AG04450 (cell line): ENCODE measurements around the gene YPEL1. TPM values are rescaled to one million over a fixed set of nuclear protein-coding genes. Genes with fewer than 3 reads are reported as not detected.

Experiments used
- CTCF ChIA-PET: fragments of 300-600, 350-600 bp; formaldehyde crosslinking; extraction: SDS; loops from one replicate; lab custom pipeline; 2022; ENCODE audit warnings: antibody characterized with exemption, inconsistent platforms; lab: Charles Lee
- POLR2A ChIA-PET: fragments of 350-600 bp; formaldehyde crosslinking; extraction: SDS; loops from one replicate; lab custom pipeline; 2021; ENCODE audit warnings: antibody characterized with exemption, inconsistent platforms; lab: Yijun Ruan, JAX
- DNase-seq: peaks from one replicate; pipeline ENCODE4 v3.0.0-alpha.2; 2011; ENCODE audit warnings: low read depth, low spot score
- H3K27ac ChIP-seq: one replicate; pipeline ENCODE4 v1.5.1; 2012; ENCODE audit warnings: low read depth, low read length, control low read depth
- H3K27me3 ChIP-seq: one replicate; pipeline ENCODE4 v1.6.0; 2012; ENCODE audit warnings: low read length; ENCODE audit not compliant: control insufficient read depth, insufficient read depth
- H3K4me3 ChIP-seq: 2 replicates; pipeline ENCODE4 v1.5.1; 2011; ENCODE audit warnings: mild to moderate bottlenecking, low read depth, low read length, control low read depth
- H3K9me3 ChIP-seq: 2 replicates; pipeline ENCODE4 v1.5.1; 2012; ENCODE audit warnings: low read length; ENCODE audit not compliant: control insufficient read depth, insufficient read depth
- polyA plus RNA-seq: library from polyadenylated mRNA; depleted of rRNA; stranded (reverse); fragments of >200 nt; gene quantifications from 2 replicates; pipeline ENCODE4 v1.2.3, GENCODE V29; 2011
- TF ChIP-seq, protein P1 (sequence below): IDR thresholded peaks from 2 replicates; pipeline ENCODE4 v1.5.1; 2011; ENCODE audit warnings: low read depth, low read length, control low read depth, inconsistent platforms

YPEL1 gene
- polyA plus RNA-seq, 1 experiment = 5.5 TPM

DNA sequence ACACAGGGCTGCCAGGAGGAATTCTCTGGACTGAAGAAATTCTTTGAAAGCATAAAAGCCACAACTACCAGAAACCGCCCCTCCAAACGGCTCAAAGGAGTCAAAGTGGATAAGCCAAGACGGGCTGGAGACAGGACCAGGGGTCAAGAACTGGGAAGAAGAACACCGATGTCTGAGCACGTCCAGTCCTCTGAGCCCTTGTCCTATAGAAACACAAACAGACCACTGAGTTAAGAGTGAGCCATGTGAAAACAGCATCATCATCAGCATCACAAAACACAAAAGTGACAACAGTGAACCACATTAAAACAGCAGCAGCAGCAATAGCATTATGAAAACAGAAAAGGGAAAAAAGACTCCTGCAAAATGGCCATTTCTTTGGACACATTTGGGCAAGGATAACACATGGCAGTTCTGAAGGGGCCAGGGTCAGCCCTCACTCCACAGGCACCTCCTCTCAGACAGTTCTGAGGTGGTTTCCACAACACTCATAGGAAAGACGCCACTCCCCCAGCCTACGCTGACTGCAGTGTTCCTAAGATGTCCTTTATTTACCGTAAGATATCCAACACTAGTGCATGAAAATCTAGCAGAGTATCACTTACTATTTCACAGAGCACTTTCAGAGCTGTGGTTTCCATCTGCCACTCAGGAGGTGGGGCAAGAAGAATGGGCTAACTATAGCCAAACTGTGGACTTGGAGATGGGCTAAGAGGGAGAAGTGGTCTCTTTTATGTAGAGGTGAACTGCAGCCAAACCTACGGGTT, 28.6 kb upstream of the YPEL1 start:
- Histone ChIP-seq H3K9me3 (no peaks in the 10 kb centered on the region), H3K27me3 (no peaks in the 10 kb centered on the region), H3K27ac (no peak overlapping the region), H3K4me3 (no peak overlapping the region)
- DNase-seq = no peak
- TF ChIP-seq, protein P1, sequence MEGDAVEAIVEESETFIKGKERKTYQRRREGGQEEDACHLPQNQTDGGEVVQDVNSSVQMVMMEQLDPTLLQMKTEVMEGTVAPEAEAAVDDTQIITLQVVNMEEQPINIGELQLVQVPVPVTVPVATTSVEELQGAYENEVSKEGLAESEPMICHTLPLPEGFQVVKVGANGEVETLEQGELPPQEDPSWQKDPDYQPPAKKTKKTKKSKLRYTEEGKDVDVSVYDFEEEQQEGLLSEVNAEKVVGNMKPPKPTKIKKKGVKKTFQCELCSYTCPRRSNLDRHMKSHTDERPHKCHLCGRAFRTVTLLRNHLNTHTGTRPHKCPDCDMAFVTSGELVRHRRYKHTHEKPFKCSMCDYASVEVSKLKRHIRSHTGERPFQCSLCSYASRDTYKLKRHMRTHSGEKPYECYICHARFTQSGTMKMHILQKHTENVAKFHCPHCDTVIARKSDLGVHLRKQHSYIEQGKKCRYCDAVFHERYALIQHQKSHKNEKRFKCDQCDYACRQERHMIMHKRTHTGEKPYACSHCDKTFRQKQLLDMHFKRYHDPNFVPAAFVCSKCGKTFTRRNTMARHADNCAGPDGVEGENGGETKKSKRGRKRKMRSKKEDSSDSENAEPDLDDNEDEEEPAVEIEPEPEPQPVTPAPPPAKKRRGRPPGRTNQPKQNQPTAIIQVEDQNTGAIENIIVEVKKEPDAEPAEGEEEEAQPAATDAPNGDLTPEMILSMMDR = no peak
- ChIA-PET CTCF (interaction anchor here (0.6 kb wide), 1 partner anchor 10 kb away, joined by 8 read pairs; no protein-coding TSS in a partner anchor), POLR2A (no interaction called here)

DNA sequence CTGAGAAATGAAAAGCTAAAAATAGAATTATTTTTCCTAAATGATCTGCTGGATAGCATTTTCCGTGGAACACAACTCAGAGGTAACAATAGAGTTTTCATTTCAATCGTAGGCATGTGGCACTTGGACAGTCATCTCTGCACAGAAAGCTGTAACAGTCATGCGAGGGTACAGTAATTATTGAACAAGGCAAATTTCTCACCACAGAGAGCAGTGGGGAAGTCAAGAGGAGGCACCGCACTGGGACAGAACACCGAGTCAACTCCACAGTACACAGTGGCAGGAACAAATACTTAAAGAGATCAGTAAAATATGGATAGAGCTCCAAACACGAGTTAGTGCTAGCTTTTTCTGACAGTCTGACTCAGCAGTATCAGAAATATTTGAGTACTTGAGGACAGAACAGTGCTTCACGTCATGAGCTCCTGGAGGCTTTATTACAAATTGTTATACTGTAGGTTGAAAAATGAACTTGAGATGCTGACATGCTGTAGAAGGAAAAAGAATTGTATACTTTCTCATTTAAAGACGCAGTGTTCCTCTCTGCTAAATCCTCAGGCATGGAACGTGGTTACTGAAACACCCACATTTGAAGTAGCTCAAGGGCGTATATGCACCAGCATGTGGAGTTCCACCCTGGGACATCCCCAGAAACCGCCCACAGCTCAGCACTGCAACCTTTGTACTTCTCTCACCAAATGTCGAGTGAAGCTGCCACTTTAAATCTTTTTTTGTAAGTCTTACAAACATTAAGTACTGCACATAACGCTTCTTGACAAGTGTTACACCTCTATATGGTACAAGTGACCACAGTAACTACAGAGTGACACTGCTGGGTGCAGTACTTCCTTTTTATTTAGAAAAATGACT, 27.4 kb upstream of the YPEL1 start:
- no peak overlapping the region for H3K4me3 ChIP-seq
- TF ChIP-seq, protein P1 = no peak
- H3K9me3 ChIP-seq = no peaks in the 10 kb centered on the region
- no peak for DNase-seq
- no peak overlapping the region for H3K27ac ChIP-seq
- ChIA-PET POLR2A (no interaction called here), CTCF (interaction anchor here (0.6 to 0.7 kb wide), 2 partner anchors 11 to 20 kb away, joined by 3 to 8 read pairs; no protein-coding TSS in a partner anchor)
- H3K27me3 ChIP-seq = no peaks in the 10 kb centered on the region

DNA sequence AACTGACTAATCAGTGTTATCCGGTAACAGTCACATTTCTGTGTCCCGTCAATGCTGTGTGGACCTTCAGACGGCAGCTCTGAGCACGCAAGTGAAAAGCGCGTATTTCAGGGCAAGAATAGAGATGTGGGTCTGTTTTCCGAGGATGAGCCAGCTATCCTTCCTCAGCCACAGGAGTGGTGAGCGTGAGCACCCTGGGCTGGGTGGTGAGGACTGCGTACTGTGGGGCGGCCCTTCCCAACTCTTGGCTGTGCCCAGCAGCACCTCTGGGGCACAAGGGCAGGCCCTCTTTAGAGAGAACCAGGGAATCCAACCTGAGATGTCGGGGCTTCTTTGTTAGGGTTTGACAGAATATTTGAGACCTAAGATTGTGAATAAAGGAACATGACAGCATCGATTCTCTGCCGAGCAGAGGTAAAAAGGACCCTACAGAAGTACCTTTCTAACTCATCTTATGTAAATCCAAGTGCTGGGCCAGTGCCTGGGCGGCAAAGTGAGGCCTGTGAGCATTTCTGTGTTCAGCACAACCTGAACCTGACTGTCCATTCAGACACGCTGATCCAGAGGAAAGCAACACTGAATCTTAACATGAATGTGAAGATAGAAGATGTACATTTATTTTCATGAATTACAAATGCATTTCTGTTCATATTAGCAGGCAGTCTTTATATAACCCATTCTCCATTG, 26.5 kb upstream of the YPEL1 start:
- TF ChIP-seq, protein P1 = no peak
- no peaks in the 10 kb centered on the region for H3K27me3 ChIP-seq
- ChIA-PET POLR2A (interaction anchor here (1.7 kb wide), 1 partner anchor 26 kb away, joined by 10 read pairs; the partner anchor contains the start of gene YPEL1), CTCF (interaction anchor here (0.7 to 0.8 kb wide), 2 partner anchors 20 to 175 kb away, joined by 3 read pairs; no protein-coding TSS in a partner anchor)
- H3K27ac ChIP-seq = peak overlapping the region; percentile 71
- DNase-seq = no peak
- no peak overlapping the region for H3K4me3 ChIP-seq
- no peaks in the 10 kb centered on the region for H3K9me3 ChIP-seq

DNA sequence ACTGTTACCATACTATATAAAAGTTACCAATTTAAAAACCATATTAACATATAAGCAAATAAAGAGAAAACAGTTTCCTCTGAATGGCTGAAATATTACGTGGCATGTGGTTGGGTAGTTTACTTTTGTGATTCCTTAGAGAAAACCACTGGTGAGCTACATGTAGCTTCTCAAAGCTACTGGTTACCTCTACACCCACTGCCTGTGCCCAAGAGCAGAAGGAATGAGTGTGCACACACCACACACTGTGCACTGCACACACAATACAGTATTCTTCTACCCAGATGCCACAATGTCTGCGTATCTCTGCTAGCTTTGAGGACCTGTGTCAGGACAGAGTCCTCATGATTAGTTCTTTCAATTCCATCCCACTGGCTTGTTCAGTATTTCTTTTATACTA, 25.5 kb upstream of the YPEL1 start:
- peak; percentile 66 for DNase-seq
- TF ChIP-seq, protein P1 = no peak
- CTCF ChIA-PET = interaction anchor here (0.8 to 1.2 kb wide), 2 partner anchors 176 to 179 kb away, joined by 3 to 4 read pairs; no protein-coding TSS in a partner anchor
- Histone ChIP-seq H3K4me3 (peak overlapping the region; percentile 11; the same call in 1 of the 2 replicates), H3K27me3 (no peaks in the 10 kb centered on the region), H3K27ac (peak overlapping the region; percentile 71), H3K9me3 (no peaks in the 10 kb centered on the region)
- POLR2A ChIA-PET = interaction anchor here (0.5 to 1.7 kb wide), 9 partner anchors 11 to 182 kb away, joined by 3 to 10 read pairs (median 4); partner anchors contain the start of gene YPEL1
